GM12878 (cell line): ENCODE data around the gene TOPORS. TPM values are rescaled to one million over a fixed set of nuclear protein-coding genes. Genes with fewer than 3 reads are reported as not detected.

Source experiments
- ATAC-seq: fragments of 200-7000 bp; cut with Tn5 transposase; 3 replicates; pipeline ENCODE4 v1.9.1; 2020; ENCODE audit warnings: mild to moderate bottlenecking, moderate library complexity
- BruUV-seq: library from RNA; stranded (reverse); fragments of 400-500 nt; replicated peaks from 2 replicates; lab custom pipeline; 2021; lab: Mats Ljungman, UMichigan
- CTCF ChIA-PET: fragments of 300-600 bp; sonication (Branson Sonifier 250); formaldehyde crosslinking; extraction: SDS; loops from one replicate; lab custom pipeline; 2021; ENCODE audit warnings: inconsistent platforms; lab: Yijun Ruan, JAX
- POLR2A ChIA-PET: fragments of 350-600 bp; formaldehyde crosslinking; extraction: SDS; loops from one replicate; lab custom pipeline; 2021; ENCODE audit warnings: inconsistent platforms; lab: Charles Lee
- RAD21 ChIA-PET: fragments of 300-600 bp; sonication (Branson Sonifier 250); formaldehyde crosslinking; loops from one replicate; lab custom pipeline; 2023; ENCODE audit warnings: antibody characterized with exemption; ENCODE audit not compliant: unreplicated experiment; lab: Charles Lee
- SMC1A ChIA-PET: fragments of 300-600 bp; sonication (Branson Sonifier 250); formaldehyde crosslinking; loops from one replicate; lab custom pipeline; 2023; ENCODE audit not compliant: unreplicated experiment, uncharacterized antibody; lab: Charles Lee
- DNase-seq: peaks from one replicate; pipeline ENCODE4 v3.0.0-alpha.2; 2011; ENCODE audit warnings: low read depth, low spot score
- FAIRE-seq: peaks from 3 replicates; lab custom pipeline; 2011; peaks lifted over from hg19 to GRCh38; lab: Jason Lieb, UNC
- H2AFZ ChIP-seq: 2 replicates; pipeline ENCODE4 v1.6.0; 2011; ENCODE audit warnings: low read depth, low read length, control low read depth; ENCODE audit not compliant: control insufficient read depth
- H3K27ac ChIP-seq: 2 replicates; pipeline ENCODE4 v1.5.1; 2011; ENCODE audit warnings: control low read depth; ENCODE audit not compliant: control insufficient read depth, insufficient read depth
- H3K27me3 ChIP-seq, 2 experiments: replicated peaks in 1 of 2; 2 replicates each; pipeline versions ENCODE4 v1.6.0 to v1.6.1; 2011; ENCODE audit warnings: low read length in 1 of 2; ENCODE audit not compliant: control insufficient read depth in 2 of 2, insufficient read depth in 2 of 2
- H3K36me3 ChIP-seq, 2 experiments: 2 replicates each; pipeline ENCODE4 v1.5.1; 2011; ENCODE audit warnings: low read length in 1 of 2; ENCODE audit not compliant: control insufficient read depth in 2 of 2, insufficient read depth in 2 of 2
- H3K4me1 ChIP-seq: 2 replicates; pipeline ENCODE4 v1.6.1; 2011; ENCODE audit warnings: mild to moderate bottlenecking, low read length, moderate library complexity, mixed read lengths; ENCODE audit not compliant: control insufficient read depth, insufficient read depth
- H3K4me2 ChIP-seq: 2 replicates; pipeline ENCODE4 v1.6.0; 2011; ENCODE audit warnings: control low read depth; ENCODE audit not compliant: control insufficient read depth, insufficient read depth
- H3K4me3 ChIP-seq: fragments of 200-600 bp; sonication (generic); 2 replicates; pipeline ENCODE4 v1.5.1; 2016
- H3K79me2 ChIP-seq: 2 replicates; pipeline ENCODE4 v1.6.0; 2011; ENCODE audit warnings: low read length; ENCODE audit not compliant: control insufficient read depth, insufficient read depth
- H3K9ac ChIP-seq: 2 replicates; pipeline ENCODE4 v1.8.0; 2011; ENCODE audit warnings: low read length, control low read depth, mixed read lengths; ENCODE audit not compliant: control insufficient read depth, insufficient read depth
- H3K9me3 ChIP-seq: replicated peaks from 3 replicates; pipeline ENCODE4 v1.5.1; 2011; ENCODE audit warnings: mild to moderate bottlenecking, low read length; ENCODE audit not compliant: control insufficient read depth, insufficient read depth
- H4K20me1 ChIP-seq: 2 replicates; pipeline ENCODE4 v1.6.0; 2011; ENCODE audit not compliant: control insufficient read depth, insufficient read depth
- CBX5 ChIP-seq: sonication (generic); IDR thresholded peaks from 2 replicates; pipeline ENCODE4 v1.6.1; 2016; ENCODE audit warnings: low read depth, moderate library complexity, mild to moderate bottlenecking, inconsistent platforms
- CTCF ChIP-seq, 3 experiments: IDR thresholded peaks in 2 of 3; conservative IDR thresholded peaks in 1 of 3; 2 replicates each; pipeline ENCODE4 v1.5.1; 2011; ENCODE audit warnings: low read depth in 3 of 3, low read length in 3 of 3, mild to moderate bottlenecking in 3 of 3, control low read depth in 2 of 3, moderate library complexity in 2 of 3, inconsistent platforms in 1 of 3, mixed read lengths in 1 of 3; ENCODE audit not compliant: control insufficient read depth in 2 of 3, insufficient read depth in 1 of 3; ENCODE audit errors: extremely low read depth in 1 of 3
- NFYA ChIP-seq: IDR thresholded peaks from 2 replicates; pipeline ENCODE4 v1.6.1; 2011; ENCODE audit warnings: low read depth, mild to moderate bottlenecking, low read length, improper control_type of control experiment, borderline replicate concordance
- ZNF622 ChIP-seq: fragments of 450-650 bp; IDR thresholded peaks from 2 replicates; pipeline ENCODE4 v1.6.1; 2017; ENCODE audit warnings: mild to moderate bottlenecking, inconsistent platforms
- ZNF687 ChIP-seq: fragments of 450-650 bp; IDR thresholded peaks from 2 replicates; pipeline ENCODE4 v1.6.1; 2017; ENCODE audit warnings: mild to moderate bottlenecking, moderate library complexity
- WGBS: methylation state at CpG from one replicate; pipeline ENCODE4 v1.1.6; 2016; ENCODE audit warnings: low lambda C conversion rate; ENCODE audit not compliant: insufficient replicate concordance, insufficient coverage; ENCODE audit errors: missing lambda C conversion rate; 5-methylcytosine and 5-hydroxymethylcytosine counted together
- in situ Hi-C: fragments of 300-500 bp; cut with MboI; formaldehyde crosslinking; loops from 9 replicates; pipeline ENCODE4 v1.14.3; 2018; ENCODE audit warnings: mixed read lengths
- intact Hi-C: fragments of 100-400 bp; cut with micrococcal nuclease; formaldehyde crosslinking; loops from one replicate; pipeline ENCODE4 v1.14.2; 2022; ENCODE audit not compliant: unreplicated experiment
- polyA plus RNA-seq, 11 experiments: library from polyadenylated mRNA; depleted of rRNA in 4 of 11; unstranded in 6 of 11; stranded (reverse) in 5 of 11; fragments of >200 nt; fragmentation: Nextera tagmentation in 4 of 11; fragmentation: Illumina TruSeq in 1 of 11; extraction: Ambion mirVana in 4 of 11; extraction: Trizol in 1 of 11; gene quantifications; 1 replicate in 1 of 11; 2 replicates in 10 of 11; pipeline versions ENCODE4 v1.2.1 to v1.2.3, GENCODE V29; 2011 to 2016; ENCODE audit warnings: inconsistent platforms in 2 of 11, missing spikeins in 2 of 11, low read depth in 1 of 11
- total RNA-seq, 4 experiments: library from RNA; depleted of rRNA in 3 of 4; stranded (reverse); fragments of >200 nt in 3 of 4; fragmentation: Illumina TruSeq in 1 of 4; extraction: Trizol in 1 of 4; gene quantifications; 2 replicates each; pipeline versions ENCODE4 v1.2.1 to v1.2.3, GENCODE V29; 2013 to 2021

Gene TOPORS
- total and polyA plus RNA-seq, 10 of the 15 experiments (the other 5 are each of a cell fraction or from before 2014, with no cell fraction given), result 6.0 to 27.8 (median 14.3) TPM

GRCh38 chr9:32570262-32570661, 17.9 kb upstream of the TOPORS start (continued):
- no peak for TF ChIP-seq CTCF (IDR thresholded peaks at IDR 0.05 in 2 of 3, conservative IDR thresholded peaks at IDR 0.05 in 1 of 3; ENCODE audit: control insufficient read depth in 2 of 3, extremely low read depth in 1 of 3, insufficient read depth in 1 of 3, low read depth in 3 of 3, low read length in 3 of 3)

- CTCF ChIA-PET, result interaction anchor here (1.1 to 5.4 kb wide), 3 partner anchors 13 to 188 kb away, joined by 3 to 21 read pairs (median 4); no protein-coding TSS in a partner anchor
- POLR2A ChIA-PET, result interaction anchor here (0.6 kb wide), 1 partner anchor 14 kb away, joined by 3 read pairs; no protein-coding TSS in a partner anchor
- ATAC-seq (no peak), FAIRE-seq (no peak), DNase-seq (no peak)
- no TSS peak for BruUV-seq
- RAD21 ChIA-PET, result no interaction called here
- no peaks in the 10 kb centered on the region for H3K27me3 ChIP-seq
- no peak for TF ChIP-seq NFYA
- no peak for TF ChIP-seq ZNF622
- no peak for TF ChIP-seq ZNF687
- TF ChIP-seq CBX5, result no peak
- peaks cover 9 to 13% of the 10 kb centered on the region in 2 experiments for H3K36me3 ChIP-seq
- H3K4me3 ChIP-seq, result no peak overlapping the region
- in situ Hi-C loops, result no loop called here
- H3K4me1 ChIP-seq, result no peaks in the 10 kb centered on the region; the same call in 1 of the 2 replicates
- no peak overlapping the region for H3K4me2 ChIP-seq
- intact Hi-C loops, result no loop called here
- 98% methylated on average over 26 of the region's 26 CpGs for WGBS
- H3K27ac ChIP-seq, result no peak overlapping the region
- no peaks in the 10 kb centered on the region for H3K9me3 ChIP-seq
- no peak overlapping the region for H2AFZ ChIP-seq
- H3K79me2 ChIP-seq, result peaks cover 21% of the 10 kb centered on the region
- H4K20me1 ChIP-seq, result no peaks in the 10 kb centered on the region
- SMC1A ChIA-PET, result interaction anchor here (0.9 to 1.1 kb wide), 2 partner anchors 22 to 190 kb away, joined by 3 to 5 read pairs; no protein-coding TSS in a partner anchor
- H3K9ac ChIP-seq, result no peak overlapping the region
These were observed 14.4 kb upstream of the TOPORS start for GRCh38 chr9:32566770-32567169.
